AG08396 (cell line): ENCODE results near the gene CAPS.
"Not testable (repeated sequence)": the region's sequence is repeated elsewhere in the genome, so short reads cannot be mapped to it uniquely, and the experiment has no call there.

Experiments used
- DNase-seq: peaks from one replicate; pipeline ENCODE4 v3.0.0; 2012; ENCODE audit warnings: low spot score, mixed read lengths

CAPS gene

DNA sequence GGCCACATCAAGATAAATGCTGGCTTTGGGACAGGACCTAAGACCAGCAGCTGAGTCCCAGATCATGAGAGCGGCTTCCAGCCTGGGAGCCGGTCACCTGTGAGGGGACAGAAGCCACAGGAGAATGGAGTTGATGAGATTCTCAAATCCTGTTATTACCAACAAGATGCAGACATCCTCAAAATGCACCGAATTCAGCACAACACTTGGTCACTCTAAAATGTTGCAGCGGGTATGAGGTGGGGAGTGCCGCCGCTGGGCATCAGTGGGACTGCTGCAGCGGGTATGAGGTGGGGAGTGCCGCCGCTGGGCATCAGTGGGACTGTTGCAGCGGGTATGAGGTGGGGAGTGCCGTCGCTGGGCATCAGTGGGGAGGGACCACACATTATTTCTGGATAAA, 42.7 kb downstream of the CAPS start:
- DNase-seq = no peak

DNA sequence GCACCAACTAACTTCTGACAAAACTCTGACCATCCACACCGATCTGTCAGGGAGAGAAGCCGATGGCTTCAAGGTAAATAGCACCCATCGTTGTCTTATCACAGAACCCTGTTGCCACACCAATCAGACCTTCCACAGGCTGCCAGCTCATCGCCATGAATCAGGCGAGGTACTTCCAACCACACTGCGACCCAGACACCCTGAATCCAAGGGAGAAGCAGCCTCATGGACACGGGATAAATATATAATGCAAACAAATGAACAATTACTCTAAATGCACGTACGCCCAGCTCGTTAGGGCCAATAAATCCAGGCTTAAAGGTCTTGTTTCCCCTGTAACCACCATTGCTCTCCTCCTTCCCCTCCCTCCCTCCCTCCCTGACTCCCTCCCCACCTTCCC, 43.1 kb downstream of the CAPS start:
- DNase-seq = no peak

DNA sequence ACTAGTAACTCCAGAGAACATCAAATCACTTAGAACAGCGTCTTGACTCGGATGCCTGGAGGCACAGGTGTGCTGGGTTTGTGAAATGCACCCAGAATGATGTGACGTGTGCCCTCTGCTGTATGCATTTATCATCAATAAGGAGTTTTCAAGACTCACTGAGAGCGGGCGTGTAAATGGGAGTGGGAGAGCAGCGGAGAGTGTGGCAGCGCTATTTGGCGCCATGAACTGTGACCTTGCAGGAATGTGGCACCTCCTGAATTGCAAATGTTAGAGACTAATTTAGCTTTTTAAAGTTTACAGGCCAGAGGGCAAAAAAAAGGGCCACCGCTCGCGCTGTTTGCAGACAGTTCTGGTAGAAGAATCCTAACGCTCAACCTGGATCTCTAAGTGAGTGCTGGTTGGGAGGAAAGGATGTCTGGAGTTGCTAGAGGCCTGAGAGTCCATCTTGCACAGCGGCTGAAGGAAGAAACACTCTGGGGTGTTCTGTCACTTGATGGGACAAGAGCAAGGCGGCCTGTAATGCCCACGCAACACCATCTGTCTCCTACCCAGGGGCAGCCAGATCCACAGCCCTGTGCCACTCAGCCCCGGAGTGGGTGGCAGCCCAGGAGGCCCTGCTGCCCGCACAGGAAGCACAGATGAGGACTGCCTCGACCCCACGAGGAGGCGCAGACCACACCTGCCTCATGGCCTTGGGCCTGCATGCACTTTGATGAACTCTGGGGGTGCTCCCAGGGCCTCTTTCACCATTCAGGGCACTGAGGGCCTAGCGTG, 44.2 kb downstream of the CAPS start:
- DNase-seq = no peak

DNA sequence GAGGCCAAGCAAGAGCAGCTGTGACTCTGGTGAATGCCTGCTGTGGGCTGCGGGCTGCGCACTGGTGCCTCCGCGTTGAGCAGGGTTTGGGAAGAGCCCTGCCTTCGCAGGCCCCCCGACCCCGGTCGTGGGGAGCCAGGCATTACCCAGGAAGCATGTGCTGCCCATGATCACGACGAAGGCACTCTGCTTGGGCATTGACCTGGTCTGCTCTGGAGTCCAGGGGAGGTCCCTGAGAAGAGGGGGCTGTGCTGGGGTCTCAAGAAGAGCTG, 44.7 kb downstream of the CAPS start:
- no peak for DNase-seq

DNA sequence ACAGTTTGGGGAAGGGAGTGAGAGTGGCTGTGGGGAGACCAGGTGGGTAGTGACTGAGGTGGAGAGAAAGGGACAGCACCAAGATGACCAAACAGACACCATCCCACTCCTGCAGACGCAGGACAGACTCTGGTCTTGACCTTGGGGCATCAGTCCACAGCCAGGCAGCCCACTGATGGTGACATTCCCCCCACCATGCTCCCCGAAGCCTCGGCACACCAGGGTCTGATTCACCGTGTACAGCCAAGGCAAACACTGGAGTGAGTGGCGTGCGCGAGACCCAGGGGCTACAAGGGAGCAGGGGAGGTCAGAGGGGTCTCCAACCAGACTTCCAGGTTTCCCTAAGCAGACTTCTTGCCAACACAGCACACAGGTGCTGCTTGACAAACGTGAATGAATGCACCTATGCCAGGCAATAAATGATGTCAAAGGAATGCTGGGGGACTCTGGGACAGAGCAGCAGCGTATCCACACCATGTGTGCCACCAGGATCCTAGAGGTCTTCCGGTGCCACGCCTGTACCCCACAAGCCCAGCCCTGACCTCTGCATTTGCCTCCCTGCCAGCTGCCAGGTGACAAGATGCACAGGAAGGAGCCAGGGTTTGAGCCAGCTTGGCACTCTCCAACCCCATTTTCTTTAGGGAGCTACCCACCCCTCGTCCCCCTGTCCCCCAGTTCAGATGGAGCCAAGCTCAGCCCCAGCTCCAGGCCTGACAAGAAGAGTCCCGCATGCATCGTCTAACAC, 45.4 kb downstream of the CAPS start:
- DNase-seq = no peak

DNA sequence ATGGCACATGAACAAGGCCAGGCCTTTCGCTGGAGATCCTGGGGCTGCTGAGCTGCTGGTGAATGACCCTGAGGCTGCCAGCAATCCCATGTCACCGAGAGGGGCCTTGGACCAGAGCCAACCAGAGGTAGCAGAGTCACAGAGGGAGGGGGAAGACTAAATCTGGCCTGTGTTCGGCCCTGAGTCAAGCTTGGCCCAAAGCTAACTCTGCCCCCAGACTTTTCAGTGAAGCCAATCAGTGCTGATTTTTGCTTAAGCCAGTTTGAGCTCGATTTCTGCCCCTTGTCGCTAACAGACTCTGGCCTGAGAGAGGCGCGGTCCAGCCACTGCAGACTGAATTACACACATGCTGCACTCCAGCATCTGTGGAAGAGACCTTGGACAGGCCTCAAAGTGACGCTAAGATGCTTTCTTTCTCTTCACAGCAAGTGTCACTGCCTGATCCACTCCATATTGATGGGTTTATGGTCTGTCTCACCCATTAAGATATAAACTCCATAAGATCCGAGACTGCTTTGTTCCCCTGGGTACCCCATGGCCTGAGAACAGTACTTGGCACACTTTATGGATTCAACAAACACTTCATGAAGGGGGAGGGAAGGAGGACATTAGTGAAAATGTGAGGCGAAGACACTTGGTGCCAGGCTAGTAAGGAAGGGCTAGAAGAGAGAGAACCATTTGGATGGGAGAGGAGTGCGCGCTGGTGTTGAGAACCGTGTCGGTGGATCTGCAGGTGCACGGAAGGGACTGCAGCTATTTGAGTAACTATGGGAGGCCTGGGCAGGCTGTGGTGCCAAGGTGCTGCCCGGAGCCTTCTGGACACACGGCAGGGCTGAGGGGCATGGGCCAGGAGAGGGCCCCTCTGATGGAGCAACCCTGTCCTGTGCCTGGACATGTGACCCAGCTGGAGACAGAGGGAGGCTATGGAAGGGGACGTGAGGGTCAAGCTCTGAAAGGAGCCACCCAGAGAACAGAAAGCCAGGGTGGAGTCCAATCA, 46.2 kb downstream of the CAPS start:
- no peak for DNase-seq

DNA sequence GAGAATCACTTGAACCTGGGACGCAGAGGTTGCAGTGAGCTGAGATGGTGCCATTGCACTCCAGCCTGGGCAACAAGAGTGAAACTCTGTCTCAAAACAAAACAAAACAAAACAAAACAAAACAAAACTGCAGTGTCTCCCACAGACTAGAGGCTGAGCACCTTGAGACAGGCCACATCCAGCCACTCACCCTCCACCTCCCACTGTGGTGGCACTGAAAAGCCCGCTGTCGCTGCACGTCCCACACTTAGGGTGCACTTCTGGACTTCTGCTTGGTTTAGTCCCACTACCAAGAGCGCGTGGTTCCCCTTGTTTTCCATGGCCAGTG, 47.6 kb downstream of the CAPS start:
- DNase-seq = not testable (repeated sequence)

DNA sequence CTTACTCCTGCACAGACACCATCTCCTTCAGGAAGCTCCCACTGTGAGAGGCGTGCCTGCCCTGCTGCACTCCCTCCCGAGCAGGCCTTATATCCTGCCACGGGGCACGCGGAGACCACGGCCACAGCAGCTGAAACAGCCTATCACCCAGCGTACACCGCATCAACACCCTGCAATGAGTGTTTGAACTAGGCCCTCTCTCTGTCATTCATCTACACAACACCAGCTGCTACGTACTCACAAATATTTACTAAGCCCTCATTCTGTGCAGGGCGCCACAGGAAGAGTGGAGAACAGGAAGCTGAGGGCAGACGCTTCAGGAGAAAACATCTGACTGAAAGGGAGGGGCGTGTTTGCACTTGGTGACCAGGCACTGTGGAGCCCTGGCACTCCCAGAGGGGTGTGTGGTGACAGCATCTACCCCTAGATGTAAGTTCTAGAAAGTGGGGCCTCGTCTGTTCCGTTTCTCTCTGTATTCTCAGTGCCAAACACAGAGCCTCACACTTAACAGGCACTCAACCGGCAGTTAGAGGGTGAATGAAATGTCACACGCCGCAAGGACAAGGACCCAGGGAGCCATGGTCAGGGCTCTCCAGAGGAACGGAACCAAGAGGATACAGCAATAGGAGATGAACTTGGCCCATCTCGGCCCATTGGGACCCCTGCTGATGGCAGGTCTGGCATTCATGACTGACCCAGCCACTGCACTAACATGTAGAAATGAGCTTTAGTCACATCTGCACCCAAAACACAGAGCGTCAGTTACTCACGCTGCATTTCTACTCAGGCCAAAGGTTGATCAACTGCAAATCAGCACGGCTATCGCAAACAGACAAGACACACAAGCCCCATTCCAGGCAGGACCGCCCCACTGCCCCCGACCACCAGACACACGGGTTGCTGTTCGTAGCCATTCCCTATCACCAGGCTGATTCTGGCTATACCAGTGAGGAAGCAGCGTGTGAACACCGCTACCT, 48.2 kb downstream of the CAPS start:
- DNase-seq = peak; percentile 70

DNA sequence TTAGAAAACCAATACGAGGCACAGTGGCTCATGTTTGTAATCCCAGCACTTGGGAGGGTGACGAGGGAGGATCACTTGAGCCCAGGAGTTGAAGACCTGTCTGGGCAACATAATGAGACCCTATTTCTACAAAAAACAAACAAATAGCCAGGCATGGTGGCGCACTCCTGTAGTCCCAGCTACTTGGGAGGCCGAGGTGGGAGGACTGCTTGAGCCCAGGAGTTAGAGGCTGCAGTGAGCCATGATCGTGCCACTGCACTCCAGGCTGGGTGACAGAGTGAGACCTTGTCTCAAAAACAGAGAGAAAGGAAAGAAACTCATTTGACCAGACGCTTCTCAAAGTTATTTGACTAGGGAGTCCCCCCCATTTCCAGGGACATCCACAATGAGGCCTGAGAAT, 49.2 kb downstream of the CAPS start:
- DNase-seq = not testable (repeated sequence)

DNA sequence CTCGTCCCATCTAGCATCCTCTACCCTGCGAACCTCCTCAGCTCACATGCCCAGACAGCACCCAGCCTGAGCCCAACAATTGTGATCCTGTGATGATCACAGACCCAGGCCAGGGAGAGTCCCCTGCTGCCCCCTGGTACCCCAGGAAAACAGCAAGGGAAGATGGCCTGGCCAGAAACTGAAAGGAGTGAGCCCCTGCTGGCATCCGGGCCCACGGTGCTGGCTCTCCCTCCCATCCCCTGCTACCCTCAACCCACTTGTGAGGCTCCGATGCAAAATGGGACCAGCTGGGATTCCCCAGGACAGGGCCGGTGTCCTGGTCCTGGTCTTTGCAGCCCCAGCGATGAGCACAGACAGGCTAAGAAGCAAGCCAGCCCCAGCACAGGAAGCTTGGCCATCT, 49.8 kb downstream of the CAPS start:
- no peak for DNase-seq

DNA sequence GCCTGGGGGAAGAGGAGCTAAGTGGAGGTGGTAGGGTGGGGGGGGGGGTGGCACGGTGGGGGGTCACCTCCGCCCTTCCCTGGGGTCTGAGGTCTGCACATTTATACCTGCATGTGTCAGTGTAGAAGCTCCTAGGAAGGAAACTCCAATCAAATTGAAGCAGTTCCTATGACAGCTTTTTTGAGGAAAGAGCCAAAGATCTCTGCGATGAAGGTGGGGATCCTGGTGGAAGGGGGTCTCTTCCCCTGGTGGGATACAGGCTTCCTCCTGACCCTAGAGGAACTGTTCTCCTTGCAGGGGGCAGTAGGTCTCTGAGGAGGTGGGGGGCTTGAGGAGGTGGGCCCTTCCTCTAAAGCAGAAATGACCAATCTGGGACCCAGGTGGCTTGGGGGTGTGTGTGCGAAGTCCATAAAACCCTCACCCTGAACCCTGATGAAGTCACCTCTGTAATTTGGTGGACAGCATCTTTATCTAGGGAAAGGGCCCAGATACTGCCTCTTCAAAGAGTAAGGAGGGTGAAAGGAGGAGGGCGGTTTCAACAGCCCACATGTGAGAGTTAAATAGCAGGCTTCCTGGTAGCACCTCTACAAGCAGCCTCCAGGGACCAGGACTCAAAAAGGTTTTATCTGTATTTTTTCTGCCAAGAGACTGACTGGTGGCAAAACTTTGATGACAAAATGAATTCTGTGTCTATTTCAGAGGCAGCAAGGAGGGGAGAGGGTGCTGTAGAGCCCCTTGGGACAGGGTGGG, 50.9 kb downstream of the CAPS start:
- no peak for DNase-seq
